NCI-H2227 (cell line): ENCODE measurements around the gene KIAA1671.
"Not testable (repeated sequence)": the region's sequence is repeated elsewhere in the genome, so short reads cannot be mapped to it uniquely, and the experiment has no call there.

Experiments
- DNase-seq: peaks from one replicate; lab custom pipeline; 2025; ENCODE audit not compliant: unreplicated experiment; lab: John Stamatoyannopoulos, UW

KIAA1671 gene

DNA sequence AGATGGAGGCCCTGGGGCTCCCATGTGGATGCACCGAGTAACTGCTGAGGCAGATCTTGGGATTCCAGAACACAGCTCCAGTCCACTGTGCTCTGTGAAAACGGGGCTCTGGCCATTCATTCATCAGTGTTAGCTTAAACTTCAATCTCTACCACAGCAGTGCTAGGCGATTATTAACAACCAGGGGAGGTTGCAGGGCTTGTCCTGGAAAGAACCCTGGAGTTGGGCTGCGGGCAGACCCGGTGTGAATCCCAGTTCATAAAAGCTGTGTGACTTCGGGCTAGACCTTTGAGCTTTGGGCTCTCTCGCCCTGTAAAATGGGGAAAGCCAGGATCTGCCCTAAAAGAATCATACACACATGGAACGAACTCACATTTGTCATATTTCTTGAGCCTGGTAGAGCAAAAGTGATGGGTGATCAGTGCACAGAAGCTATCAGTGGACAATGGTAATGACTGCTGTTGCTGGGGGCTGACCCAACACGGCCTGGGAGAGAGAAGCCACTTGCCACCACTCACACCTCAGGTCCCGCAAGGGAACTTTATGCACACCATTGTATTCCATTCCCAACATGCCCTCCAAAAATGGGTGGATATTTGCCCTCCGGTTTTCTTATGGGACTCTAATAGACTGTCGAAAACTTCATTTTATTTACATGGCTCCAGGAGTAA lies 231.6 kb downstream of the KIAA1671 start:
- DNase-seq: no peak

DNA sequence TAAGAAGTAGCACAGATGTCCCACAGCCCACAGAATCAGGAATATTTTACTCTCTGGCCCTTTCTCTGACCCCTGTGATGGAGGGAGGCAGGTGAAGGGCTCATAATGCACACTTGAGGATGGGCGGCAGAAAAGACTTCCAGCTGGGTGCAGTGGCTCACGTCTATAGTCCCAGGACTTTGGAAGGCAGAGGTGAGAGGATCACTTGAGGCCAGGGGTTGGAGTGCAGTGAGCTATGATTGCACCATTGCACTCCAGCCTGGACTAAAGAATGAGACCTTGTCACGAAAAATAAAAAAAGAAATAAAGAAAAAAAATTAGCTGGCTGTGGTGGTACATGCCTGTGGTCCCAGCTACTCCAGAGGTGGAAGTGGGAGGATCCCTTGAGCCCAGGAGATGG lies 233.6 kb downstream of the KIAA1671 start:
- DNase-seq: no peak

DNA sequence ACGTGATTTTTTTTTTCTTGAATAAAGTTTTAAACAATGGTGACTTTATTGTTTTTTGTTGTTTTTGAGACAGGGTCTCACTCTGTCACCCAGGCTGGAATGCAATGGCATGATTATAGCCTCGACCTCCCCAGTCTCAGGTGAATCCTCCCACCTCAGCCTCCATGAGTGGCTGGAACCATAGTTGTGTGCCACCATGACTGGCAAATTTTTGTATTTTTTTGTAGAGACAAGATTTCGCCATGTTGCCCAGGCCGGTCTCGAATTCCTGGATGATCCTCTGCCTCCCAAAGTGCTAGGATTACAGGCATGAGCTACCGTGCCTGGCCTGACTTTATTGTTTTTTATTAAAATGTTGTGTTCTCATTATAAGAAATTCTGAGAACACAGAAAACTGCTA lies 235.0 kb downstream of the KIAA1671 start:
- no peak for DNase-seq

DNA sequence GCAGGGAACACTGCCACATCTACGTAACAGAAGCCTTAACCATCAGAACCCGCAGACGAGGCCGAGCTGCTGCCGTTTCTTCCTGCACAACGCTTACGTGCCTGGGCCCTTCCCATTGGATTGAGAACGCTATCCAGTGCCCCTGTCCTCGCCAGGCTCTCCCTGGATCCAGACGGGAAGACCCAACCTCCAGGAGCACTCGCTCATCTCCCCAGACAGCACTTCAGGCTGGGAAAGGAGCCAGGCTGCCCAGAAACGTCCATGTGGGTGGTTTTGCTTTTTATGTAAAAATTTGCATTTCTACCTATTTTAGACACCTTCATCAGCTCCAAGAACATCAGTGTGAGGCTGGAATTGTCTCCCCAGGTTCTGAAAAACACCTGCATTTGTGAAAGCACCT lies 239.9 kb downstream of the KIAA1671 start:
- no peak for DNase-seq

DNA sequence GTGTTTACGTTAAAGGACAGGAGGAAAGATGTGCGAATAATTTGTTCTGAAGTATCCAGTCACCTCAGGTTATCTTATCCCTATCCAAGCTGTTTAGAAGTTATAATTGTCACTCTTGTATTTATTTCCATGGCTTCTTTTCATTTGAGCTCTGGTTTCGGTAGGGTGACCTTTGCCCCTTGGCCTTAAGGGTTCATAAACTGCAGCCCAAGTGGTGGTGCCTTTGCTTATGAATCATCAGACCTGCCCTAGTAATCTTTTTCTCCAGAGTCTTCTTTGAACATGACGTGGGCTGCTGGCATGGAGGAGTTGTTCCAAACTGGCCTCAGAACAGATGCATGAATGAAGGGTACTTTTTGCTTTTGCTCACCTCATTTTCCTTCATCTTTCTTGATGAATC lies 240.6 kb downstream of the KIAA1671 start:
- DNase-seq: no peak

DNA sequence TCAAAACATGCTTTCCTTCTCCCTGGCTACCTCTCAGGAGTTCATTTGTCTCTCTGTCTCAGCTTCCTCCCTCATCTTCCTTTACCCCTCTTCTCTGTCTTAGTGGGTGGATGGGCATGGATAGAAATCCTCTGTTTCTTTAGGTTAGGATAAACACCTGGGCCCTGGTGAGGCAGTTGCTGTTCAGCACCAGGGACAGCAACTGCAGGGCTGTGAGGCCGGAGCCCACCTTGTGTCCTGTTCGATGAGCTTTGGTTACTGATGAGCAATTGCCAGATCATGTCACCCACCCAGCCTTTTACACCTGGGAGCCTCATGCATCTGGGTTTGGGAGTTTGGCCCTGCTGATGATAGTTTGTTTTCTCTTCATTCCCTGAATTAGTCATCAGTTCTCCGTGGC lies 241.0 kb downstream of the KIAA1671 start:
- no peak for DNase-seq

DNA sequence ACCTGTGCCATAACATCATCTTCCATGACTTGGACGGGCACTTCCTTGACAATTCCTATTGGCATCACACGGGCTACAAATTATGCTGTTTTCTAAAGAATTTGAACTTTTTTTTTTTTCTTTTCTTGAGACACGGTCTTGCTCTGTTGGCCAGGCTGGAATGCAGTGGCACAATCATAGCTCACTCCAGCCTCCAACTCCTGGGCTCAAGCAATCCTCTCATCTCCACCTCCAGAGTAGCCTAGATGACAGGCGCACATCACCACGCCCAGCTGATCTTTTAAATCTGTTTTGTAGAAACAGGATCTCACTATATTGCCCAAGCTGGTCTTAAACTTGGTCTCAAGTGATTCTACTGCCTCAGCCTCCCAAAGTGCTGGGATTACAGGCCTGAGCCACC lies 243.8 kb downstream of the KIAA1671 start:
- no peak for DNase-seq

DNA sequence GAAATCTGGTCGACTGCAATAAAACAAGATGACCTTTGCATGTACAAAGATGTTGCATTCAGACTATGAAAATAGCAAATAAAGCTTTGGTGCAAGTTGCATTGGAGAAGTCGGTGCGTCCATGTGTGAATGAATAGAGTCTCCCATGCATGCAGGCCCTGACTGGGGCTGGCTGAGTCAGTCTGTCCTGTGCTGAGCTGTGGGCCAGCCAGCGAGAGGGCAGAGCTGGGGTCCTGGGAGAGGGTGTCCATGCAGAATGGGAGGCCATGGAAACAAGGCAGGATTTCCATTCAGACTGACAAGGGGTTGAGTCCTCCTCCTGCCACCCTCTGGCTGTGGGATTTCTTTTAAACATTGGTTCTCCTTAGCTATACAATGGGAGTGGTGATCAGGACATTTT lies 244.8 kb downstream of the KIAA1671 start:
- no peak for DNase-seq

DNA sequence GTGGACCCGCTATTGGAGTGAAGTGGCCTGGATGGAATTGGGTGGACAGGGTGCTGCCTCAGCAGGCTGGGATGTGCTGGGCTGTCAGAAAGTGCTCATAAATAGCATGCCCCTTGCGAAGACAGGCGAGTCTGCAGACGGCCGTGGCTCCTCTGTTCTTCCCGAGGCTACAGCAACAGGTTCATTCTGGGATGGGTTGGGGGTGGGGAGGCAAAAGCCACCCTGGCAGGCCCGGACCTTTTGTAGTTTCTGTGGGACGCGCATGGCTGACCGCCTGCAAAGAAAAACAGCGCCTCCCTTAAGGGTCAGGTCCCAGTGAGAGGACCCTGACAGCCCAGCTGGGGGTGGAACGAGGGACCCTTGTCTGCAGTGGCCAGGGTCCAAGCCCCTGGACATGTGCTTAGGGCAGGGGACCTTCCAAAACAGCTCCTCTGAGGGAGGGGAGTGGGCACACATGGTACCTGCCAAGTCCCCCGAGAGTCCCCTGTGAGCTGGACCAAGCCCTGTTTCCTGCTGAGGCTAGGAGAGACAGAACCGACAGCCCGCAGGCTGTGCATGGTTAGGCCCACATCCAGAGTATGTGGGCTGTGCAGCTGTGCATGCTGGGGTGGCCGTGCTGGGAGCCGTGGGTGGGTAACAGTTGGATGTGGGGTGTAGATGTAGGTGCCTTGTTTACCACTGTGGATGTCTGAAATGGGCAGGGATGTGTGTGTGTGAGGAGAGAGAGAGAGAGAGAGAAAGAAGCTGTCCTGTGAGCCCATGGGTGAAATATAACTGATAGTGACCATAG lies 247.4 kb downstream of the KIAA1671 start, which contains the start of gene CRYBB3:
Gene CRYBB3 (plus strand): TSS at position 128 of the 790 bp plus-strand sequence. CDS start 1,539 bp downstream, outside the sequence.
- no peak for DNase-seq

DNA sequence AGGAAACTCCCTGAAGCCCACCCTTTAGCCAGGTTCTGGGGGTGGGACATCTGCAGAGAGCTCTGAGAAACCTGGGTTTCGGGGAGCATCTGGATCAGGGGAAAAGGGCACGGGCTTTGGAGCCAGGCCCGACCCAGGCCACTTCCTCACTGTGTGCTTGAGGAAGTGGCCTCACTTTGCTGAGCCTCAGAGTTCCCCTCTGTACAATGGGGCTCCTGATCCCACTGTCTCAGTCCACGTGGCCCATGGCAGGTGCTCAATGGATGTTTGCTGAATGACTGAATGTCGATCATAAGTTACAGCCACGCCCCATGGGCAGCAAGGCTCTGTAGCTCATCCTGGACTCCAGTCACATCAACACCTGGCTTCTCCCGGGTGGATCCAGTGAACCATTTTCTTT lies 248.5 kb downstream of the KIAA1671 start:
- DNase-seq: no peak

DNA sequence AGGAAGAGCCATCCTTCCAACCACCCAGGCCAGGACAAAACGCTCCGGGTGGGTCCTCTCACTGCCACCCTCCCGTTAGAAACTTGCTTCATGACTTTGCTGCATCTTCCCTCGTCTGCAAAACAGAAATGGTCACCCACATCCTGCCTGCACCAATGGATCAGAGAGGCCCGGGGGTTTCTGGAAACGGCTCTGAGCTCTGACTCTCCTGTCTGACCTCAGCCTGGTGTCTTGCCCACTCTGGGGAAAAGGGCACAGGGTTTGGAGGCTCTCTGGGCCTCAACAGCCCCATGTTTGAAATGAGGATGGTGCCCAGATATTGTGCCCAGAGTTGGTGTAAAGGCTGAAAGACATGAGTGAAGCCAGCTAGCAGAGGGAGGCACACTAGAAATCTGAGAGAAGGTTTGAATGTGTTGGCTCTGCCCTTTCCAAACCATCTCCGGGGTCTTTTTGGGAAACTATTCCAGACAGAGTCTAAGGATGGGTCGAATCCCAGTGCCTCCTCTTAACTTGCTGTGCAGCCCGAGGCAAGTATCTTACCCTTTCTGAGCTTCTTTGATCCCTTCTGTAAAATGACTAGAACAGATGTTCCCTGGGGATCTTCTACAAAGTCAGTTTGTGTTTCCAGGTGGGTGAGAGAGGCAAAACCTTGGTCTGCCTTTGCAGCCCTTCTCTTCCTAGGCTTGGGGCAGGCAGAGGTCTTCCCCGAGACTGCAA lies 249.2 kb downstream of the KIAA1671 start:
- DNase-seq: no peak

DNA sequence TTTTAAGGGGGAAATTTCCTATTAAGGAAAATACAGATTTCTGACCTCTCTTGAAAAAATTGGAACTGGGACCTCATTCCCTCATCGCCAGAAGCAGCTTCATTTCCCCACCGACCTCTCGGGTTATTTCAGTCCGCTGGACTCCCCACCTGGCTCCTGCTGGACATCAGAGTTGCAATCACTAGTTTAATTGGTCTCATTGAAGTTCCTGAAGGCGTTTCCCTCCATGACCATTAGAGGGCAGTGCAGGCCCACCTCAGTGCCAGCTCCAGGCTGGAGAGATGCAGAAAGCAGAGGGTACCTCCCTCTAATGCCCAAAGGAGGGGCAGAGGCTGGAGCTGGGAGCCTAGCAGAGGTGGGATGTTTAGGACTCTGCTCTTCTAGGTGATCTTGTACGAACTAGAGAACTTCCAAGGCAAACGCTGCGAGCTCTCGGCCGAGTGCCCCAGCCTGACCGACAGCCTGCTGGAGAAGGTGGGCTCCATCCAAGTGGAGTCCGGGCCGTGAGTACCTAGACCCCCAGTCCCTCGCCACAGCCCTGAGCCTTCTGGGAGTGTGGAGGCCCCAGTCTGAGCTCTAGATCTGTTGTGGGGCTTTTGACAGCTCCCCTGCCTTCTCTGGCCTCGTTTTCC lies 249.9 kb downstream of the KIAA1671 start:
- DNase-seq: peak; percentile 74

DNA sequence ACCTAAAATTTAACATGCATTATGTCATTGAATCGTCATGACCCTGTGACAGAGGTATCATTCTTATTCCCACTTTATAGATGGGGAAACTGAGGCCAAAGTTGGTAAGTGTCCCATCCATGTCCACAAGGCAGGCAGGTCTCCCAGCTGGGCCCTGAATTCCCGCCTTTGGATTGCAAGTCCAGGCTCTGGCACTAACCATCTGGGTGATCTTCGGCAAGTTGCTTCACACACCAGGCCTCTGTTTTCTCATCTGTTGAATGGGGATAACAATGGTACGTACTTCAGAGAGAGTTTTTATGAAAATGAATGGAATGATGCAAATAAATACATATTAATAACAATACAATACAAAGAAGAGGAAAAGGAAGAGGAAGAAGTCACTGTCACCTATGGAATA lies 250.6 kb downstream of the KIAA1671 start:
- DNase-seq: no peak

DNA sequence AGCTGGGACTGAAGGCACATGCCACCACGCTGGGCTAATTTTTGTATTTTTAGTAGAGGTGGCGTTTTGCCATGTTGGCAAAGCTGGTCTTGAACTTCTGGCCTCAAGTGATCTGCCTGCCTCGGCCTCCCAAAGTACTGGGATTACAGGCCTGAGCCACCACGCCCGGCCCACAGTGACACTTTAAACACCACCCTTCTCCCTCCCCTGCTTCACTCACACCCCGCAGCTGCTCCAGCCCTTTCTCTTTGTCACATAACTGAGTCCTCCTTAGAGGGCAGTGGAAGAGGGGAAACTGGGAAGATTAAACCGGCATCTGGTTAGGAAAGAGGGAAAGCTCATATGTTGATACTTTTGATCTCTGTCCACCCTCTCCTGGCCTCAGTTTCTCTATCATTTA lies 252.0 kb downstream of the KIAA1671 start:
- DNase-seq: not testable (repeated sequence)

DNA sequence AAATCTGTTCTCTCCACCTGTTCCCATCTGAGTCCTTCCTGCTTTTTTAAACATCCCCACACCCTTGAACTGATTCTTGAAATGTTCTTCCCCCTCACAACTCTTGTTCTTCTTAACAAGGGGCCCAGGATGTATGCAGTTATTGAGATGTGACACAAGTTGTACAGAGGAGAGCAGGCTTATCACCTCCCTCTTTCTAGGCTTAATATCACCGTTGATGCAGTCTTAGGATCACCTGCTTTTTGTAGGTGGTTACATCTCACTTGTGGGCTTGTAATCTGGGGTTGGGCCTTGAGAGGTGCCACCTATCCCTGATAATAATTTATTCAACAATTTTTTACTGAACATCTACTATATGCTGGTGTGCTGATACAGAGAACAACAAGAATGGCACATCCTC lies 253.3 kb downstream of the KIAA1671 start:
- DNase-seq: no peak

DNA sequence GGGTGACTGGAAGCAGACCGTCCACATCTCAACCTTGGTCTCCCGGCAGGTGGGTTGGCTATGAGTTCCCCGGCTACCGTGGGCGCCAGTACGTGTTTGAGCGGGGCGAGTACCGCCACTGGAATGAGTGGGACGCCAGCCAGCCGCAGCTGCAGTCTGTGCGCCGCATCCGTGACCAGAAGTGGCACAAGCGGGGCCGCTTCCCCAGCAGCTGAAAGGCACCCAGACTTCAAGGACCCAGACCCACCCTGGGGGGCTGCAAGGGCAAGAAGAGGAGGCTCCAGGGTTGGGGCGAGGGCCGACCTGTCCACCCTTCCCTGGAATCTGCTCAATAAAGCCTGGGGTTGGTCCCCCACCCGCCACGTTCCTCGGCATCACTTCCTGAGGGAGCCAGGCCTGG lies 254.5 kb downstream of the KIAA1671 start:
- DNase-seq: no peak

DNA sequence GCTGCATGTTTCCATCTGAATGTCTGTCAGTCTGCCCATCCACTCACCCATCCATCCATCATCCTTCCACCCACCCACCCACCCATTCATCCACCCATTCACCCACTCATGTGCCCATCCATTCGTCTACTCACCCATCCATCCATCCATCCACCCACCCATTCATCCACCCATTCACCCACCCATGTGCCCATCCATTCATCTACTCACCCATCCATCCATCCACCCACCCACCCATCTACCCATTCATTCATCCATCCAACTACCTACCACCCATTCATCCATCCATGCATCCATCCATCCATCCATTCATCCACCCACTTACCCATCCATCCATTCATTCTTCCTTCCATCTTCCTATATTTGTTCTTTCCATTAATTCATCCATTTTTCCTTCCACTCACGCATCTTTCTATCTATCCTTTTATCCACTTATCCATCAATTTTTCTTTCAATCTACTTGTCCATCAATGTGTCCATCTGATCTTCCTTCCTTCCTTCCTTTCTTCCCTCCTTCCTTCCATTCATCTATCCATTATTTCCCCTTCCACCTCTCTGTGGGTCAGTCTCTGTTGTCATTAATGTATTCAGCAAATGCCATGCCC lies 255.1 kb downstream of the KIAA1671 start:
- no peak for DNase-seq

DNA sequence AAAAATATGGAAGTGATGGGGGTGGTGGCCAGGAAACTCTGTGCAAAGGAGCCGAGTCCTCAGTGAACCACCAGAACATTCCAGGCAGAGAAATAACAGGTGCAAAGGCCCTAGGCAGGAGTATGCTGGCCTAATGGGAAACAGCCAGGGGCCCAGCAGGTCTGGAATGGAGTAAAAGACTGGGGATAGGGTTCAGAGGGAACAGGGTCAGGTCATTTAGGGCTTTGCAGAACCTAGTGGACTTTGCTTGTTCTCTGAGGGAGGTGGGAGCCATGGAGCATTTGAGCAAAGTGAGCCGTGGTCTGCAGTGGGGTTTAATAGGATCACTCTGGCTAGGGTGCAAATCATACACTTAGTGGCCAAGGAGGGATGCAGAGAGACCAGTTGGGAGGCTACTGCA lies 255.8 kb downstream of the KIAA1671 start:
- DNase-seq: no peak

DNA sequence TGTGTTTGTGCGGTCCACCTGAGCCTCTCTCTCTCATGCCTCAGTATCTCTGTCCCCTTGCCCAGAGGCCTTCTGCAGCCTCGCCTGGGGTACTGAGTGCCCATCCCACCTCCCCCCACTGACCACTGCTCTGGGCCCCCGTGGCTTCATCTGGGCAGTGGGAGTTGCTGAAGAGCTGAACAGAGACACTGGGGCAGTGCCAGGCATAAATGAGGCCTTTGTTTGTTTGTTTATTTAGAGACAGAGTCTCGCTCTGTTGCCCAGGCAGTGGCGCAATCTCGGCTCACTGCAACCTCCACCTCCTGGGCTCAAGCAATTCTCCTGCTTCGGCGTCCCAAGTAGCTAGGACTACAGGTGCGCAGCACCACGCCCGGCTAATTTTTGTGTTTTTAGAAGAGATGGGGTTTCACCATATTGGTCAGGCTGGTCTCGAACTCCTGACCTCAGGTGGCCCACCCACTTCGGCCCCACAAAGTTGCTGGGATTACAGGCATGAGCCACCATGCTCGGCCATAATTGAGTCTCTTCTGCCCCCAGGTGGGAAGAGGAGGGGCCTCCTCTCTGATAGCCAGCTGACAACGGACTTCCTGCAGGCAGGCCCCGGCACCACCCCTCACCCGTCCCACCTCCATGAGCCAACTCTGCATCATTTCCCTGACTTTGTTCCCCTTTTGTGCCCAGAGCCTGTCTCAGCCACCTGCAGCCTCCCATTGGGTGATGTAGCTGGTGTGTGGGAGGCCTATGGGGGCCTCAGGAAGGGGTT lies 256.4 kb downstream of the KIAA1671 start:
- no peak for DNase-seq

DNA sequence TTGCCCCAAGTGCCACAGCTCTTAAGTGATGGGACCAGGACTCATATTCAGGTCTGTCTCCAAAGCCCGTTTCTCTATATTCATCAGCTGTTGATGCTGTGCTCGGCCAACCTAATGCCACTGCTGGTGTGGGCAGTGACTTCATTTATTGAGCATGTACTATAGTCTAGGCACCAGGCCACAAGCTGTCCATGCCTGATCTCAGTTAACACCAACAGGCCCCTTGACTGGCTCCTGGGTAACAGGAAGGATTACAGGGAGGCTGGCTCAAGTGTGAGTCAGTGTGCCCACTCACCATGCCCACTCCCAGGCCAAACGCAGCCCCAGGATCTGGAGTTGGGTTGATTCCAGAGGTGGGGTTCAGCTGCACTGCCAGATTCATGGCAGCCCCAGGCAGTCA lies 258.3 kb downstream of the KIAA1671 start:
- no peak for DNase-seq
